ENCODE results near the gene TRPM2.

GRCh38 chr21:44335266-44336059 lies 18.0 kb upstream of the TRPM2 start:
- TF ChIP-seq CTCF (IDR thresholded peaks at IDR 0.05 in 2 of 3, conservative IDR thresholded peaks at IDR 0.05 in 1 of 3; ENCODE audit: control insufficient read depth in 2 of 3, extremely low read depth in 1 of 3, insufficient read depth in 1 of 3, low read depth in 3 of 3, low read length in 3 of 3) (no peak), ZNF592 (IDR thresholded peaks at IDR 0.05) (no peak), SIX5 (IDR thresholded peaks at IDR 0.05; ENCODE audit: low read depth, low read length, severe bottlenecking) (no peak), STAT3 (IDR thresholded peaks at IDR 0.05; ENCODE audit: low read depth, low read length) (no peak), RAD21 (IDR thresholded peaks at IDR 0.05; ENCODE audit: insufficient read depth, low read depth, low read length) (no peak), HDAC2 (IDR thresholded peaks at IDR 0.05) (no peak), HSF1 (IDR thresholded peaks at IDR 0.05; ENCODE audit: low read depth, low read length) (no peak), SRF (IDR thresholded peaks at IDR 0.05; ENCODE audit: low read depth in 2 of 2, low read length in 2 of 2) (no peak), NBN (IDR thresholded peaks at IDR 0.05) (no peak), MYC (IDR thresholded peaks at IDR 0.05; ENCODE audit: insufficient read depth, insufficient read length, insufficient replicate concordance, low read length, severe bottlenecking) (no peak), MAX (IDR thresholded peaks at IDR 0.05; ENCODE audit: low read depth, low read length) (no peak)
